B cell (primary cell): ENCODE results near the gene SLC2A11.

ENCODE experiments used
- CTCF ChIP-seq: fragments of 200-600 bp; IDR thresholded peaks from one replicate; pipeline ENCODE4 v1.8.0; 2022; ENCODE audit warnings: antibody characterized with exemption, mild to moderate bottlenecking
- EZH2 ChIP-seq: IDR thresholded peaks from 2 replicates; pipeline ENCODE4 v1.6.1; 2012; ENCODE audit warnings: borderline replicate concordance, low read depth, mild to moderate bottlenecking, moderate library complexity, low read length; ENCODE audit not compliant: insufficient read depth, poor library complexity, severe bottlenecking

GRCh38 chr22:23837496-23837859 lies 20.2 kb upstream of the SLC2A11 start:
- TF ChIP-seq CTCF (no peak), EZH2 (no peak)
